ENCODE results near the gene PIP5K1B. TPM values are rescaled to one million over a fixed set of nuclear protein-coding genes. Genes with fewer than 3 reads are reported as not detected.

The PIP5K1B gene
- total RNA-seq, 1 experiment from 2014 or later: 2.5 TPM

DNA sequence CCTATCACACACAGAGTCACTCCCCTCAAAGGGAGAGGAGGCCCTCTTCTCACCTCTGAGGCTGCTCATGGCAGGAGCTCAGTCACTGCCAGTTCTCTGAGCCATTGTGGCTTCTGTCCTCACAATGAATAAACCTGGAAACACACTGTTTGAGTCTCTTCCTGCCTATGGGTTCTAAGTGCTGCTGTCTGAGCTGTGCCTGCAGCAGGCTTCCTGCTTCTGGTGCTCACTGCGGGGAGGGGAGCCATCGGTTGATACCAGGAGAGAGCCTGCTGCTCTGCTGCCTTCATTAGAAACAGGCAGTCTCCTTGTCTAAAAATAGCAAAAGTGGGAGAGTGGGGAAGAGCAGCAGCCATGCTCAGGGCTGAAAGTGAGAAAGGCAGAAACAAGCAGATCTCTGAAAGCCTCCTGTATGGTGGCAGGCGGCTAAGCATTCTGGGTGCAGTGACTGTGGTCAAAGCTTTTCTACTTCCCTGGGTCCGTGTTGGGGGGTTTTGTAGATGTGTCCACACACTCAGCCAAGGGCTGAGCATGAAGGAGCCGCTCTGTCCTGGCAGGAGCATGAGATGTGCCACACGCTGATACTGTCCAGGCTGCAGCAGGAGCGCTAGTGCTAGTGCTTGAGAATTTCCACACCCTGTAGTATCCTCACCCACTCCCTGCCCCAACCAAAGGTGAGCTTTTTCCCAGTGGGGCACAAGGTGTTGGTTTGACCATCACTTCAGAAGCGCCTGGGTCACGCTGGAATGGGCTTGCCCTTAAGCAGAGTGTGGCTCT lies 274.7 kb downstream of the PIP5K1B start:
- no peaks in the 10 kb centered on the region for H3K9me3 ChIP-seq (ENCODE audit: control insufficient read depth, low read depth, low read length)
- H3K27ac ChIP-seq (ENCODE audit: insufficient read length, low read depth, low read length): no peak overlapping the region
- H3T11ph ChIP-seq (ENCODE audit: low read length): no peak overlapping the region
- no peak overlapping the region for H3K23ac ChIP-seq (ENCODE audit: insufficient read length, low read depth, low read length)
- peaks cover 24 to 27% of the 10 kb centered on the region in 2 experiments for H3K4me1 Mint-ChIP-seq
- H3K27me3 Mint-ChIP-seq (ENCODE audit: low read depth): no peaks in the 10 kb centered on the region; the same call in 1 of the 2 replicates
- H3K9me3 Mint-ChIP-seq: peaks cover 8 to 15% of the 10 kb centered on the region in 2 experiments
- H3K79me2 ChIP-seq (ENCODE audit: insufficient read depth, low read length): no peaks in the 10 kb centered on the region
- H2AFZ ChIP-seq (ENCODE audit: low read length): no peak overlapping the region
- no peak overlapping the region for H3K9ac ChIP-seq (ENCODE audit: extremely low read depth, insufficient read length, low read length)
- H3K27ac Mint-ChIP-seq: peak overlapping the region; percentile 6 to 93 (median 72); a peak in 6 of 7 replicates
- H3K4me1 ChIP-seq (ENCODE audit: insufficient read depth, low read length): peaks cover 9% of the 10 kb centered on the region; the same call in 1 of the 2 replicates
- no peak overlapping the region for H3K4ac ChIP-seq (ENCODE audit: low read depth, low read length)
- no peaks in the 10 kb centered on the region for H4K20me1 ChIP-seq (ENCODE audit: control insufficient read depth, insufficient read depth, insufficient read length)
- H3K27me3 ChIP-seq (ENCODE audit: insufficient read depth, low read length): no peaks in the 10 kb centered on the region
- peak overlapping the region; percentile 61; the same call in 1 of the 2 replicates for H3K14ac ChIP-seq (ENCODE audit: insufficient read depth, low read length)
- H3K23me2 ChIP-seq (ENCODE audit: insufficient read length, low read depth, low read length, poor library complexity, severe bottlenecking): no peaks in the 10 kb centered on the region
- H2BK15ac ChIP-seq (ENCODE audit: low read depth, low read length): no peak overlapping the region
- no peak overlapping the region for H2BK5ac ChIP-seq (ENCODE audit: insufficient read length, low read length)
- H2BK20ac ChIP-seq (ENCODE audit: low read depth, low read length, poor library complexity, severe bottlenecking): no peak overlapping the region
- H2BK120ac ChIP-seq (ENCODE audit: low read depth, low read length, poor library complexity, severe bottlenecking): no peak overlapping the region
- H2AK5ac ChIP-seq (ENCODE audit: insufficient read length, low read length): no peak overlapping the region
- no peak overlapping the region for H2BK12ac ChIP-seq (ENCODE audit: insufficient read length, low read depth, low read length)
- no peak overlapping the region for H4K8ac ChIP-seq (replicated peaks; ENCODE audit: insufficient read length, low read depth, low read length)
- no peak overlapping the region for H3K4me3 Mint-ChIP-seq
- no peak overlapping the region for H4K91ac ChIP-seq (ENCODE audit: insufficient read length, low read depth, low read length)
- no peak overlapping the region for H3K18ac ChIP-seq (ENCODE audit: insufficient read length, low read depth, low read length)
- no CpG with 5 or more reads among the region's 9 CpGs for WGBS (ENCODE audit: extremely low coverage, insufficient read length, low lambda C conversion rate)
- no peaks in the 10 kb centered on the region for H3K79me1 ChIP-seq (ENCODE audit: insufficient read depth, low read depth, low read length, poor library complexity, severe bottlenecking)
- H3K4me2 ChIP-seq (ENCODE audit: insufficient read depth, insufficient read length, low read length): no peak overlapping the region
- no peak for TF ChIP-seq CTCF (conservative IDR thresholded peaks at IDR 0.05)
- DNase-seq: no peak
- H3K56ac ChIP-seq (ENCODE audit: insufficient read length, low read depth, low read length): no peak overlapping the region
- H4K5ac ChIP-seq (ENCODE audit: insufficient read length, low read depth, low read length): no peak overlapping the region
- H3K36me3 Mint-ChIP-seq (ENCODE audit: insufficient read depth in 1 of 3, low read depth in 3 of 3): peaks cover 10 to 15% (median 12%) of the 10 kb centered on the region in 3 experiments
